A172 (cell line): ENCODE results near the gene NDUFB5. TPM values are rescaled to one million over a fixed set of nuclear protein-coding genes. Genes with fewer than 3 reads are reported as not detected.
"Not testable (repeated sequence)": the region's sequence is repeated elsewhere in the genome, so short reads cannot be mapped to it uniquely, and the experiment has no call there.

Experiments used
- DNase-seq: peaks from one replicate; pipeline ENCODE4 v3.0.0-alpha.2; 2015; ENCODE audit warnings: low spot score
- total RNA-seq: library from RNA; depleted of rRNA; stranded (reverse); fragments of >200 nt; shearing (Covaris generic); gene quantifications from 2 replicates; pipeline ENCODE4 v1.2.3, GENCODE V29; 2014

Gene NDUFB5
- total RNA-seq, 1 experiment from 2014 or later, result 316 TPM

- no peak for DNase-seq
Measured at GRCh38 chr3:179630753-179631451, 26.3 kb downstream of the NDUFB5 start.

- no peak for DNase-seq
Measured at GRCh38 chr3:179640469-179640868, 35.9 kb downstream of the NDUFB5 start.

GRCh38 chr3:179642871-179643270, 38.3 kb downstream of the NDUFB5 start:
- no peak for DNase-seq

- DNase-seq, result not testable (repeated sequence)
Measured at GRCh38 chr3:179643837-179644236, 39.2 kb downstream of the NDUFB5 start.

- DNase-seq, result no peak
Measured at GRCh38 chr3:179646177-179646576, 41.6 kb downstream of the NDUFB5 start.

GRCh38 chr3:179651687-179652446, 47.3 kb downstream of the NDUFB5 start:
- no peak for DNase-seq

- DNase-seq, result peak; percentile 82
Measured at GRCh38 chr3:179652447-179653095, 48.0 kb downstream of the NDUFB5 start, which contains the start of gene USP13. Gene USP13 (plus strand): TSS chr3:179653040. CDS start chr3:179653226, 186 bp downstream.

GRCh38 chr3:179653096-179653797, 48.7 kb downstream of the NDUFB5 start:
- peak; percentile 63 for DNase-seq

- no peak for DNase-seq
Measured at GRCh38 chr3:179655236-179655635, 50.6 kb downstream of the NDUFB5 start.

GRCh38 chr3:179658606-179659005, 54.0 kb downstream of the NDUFB5 start:
- DNase-seq, result no peak

GRCh38 chr3:179660872-179661271, 56.3 kb downstream of the NDUFB5 start:
- DNase-seq, result no peak

GRCh38 chr3:179661777-179662176, 57.2 kb downstream of the NDUFB5 start:
- DNase-seq, result no peak

GRCh38 chr3:179663093-179663492, 58.5 kb downstream of the NDUFB5 start:
- DNase-seq, result no peak

GRCh38 chr3:179666030-179666429, 61.4 kb downstream of the NDUFB5 start:
- DNase-seq, result no peak

- no peak for DNase-seq
Measured at GRCh38 chr3:179666436-179667035, 61.9 kb downstream of the NDUFB5 start.

- DNase-seq, result no peak
Measured at GRCh38 chr3:179668429-179668828, 63.8 kb downstream of the NDUFB5 start.

GRCh38 chr3:179670311-179670710, 65.7 kb downstream of the NDUFB5 start:
- no peak for DNase-seq

- no peak for DNase-seq
Measured at GRCh38 chr3:179671309-179671708, 66.7 kb downstream of the NDUFB5 start.

GRCh38 chr3:179671747-179672242, 67.2 kb downstream of the NDUFB5 start:
- DNase-seq, result peak; percentile 25

- no peak for DNase-seq
Measured at GRCh38 chr3:179672918-179673317, 68.3 kb downstream of the NDUFB5 start.

GRCh38 chr3:179673523-179673922, 68.9 kb downstream of the NDUFB5 start:
- DNase-seq, result no peak
